KMS-11 (cell line): Measurements from ENCODE around the gene TBC1D1.

Source experiments
- H2AFZ ChIP-seq: fragments of 200-600 bp; sonication (generic); 2 replicates; pipeline ENCODE4 v1.6.1; 2016; ENCODE audit warnings: antibody characterized with exemption, mixed run types, low read depth
- H3K27ac ChIP-seq: fragments of 200-600 bp; sonication (generic); 2 replicates; pipeline ENCODE4 v1.6.1; 2016; ENCODE audit warnings: mild to moderate bottlenecking, mixed run types
- H3K27me3 ChIP-seq: fragments of 200-600 bp; sonication (generic); 2 replicates; pipeline ENCODE4 v1.6.1; 2017; ENCODE audit warnings: mild to moderate bottlenecking, low read depth, mixed run types, moderate library complexity; ENCODE audit not compliant: insufficient read depth
- H3K36me3 ChIP-seq: fragments of 200-600 bp; sonication (generic); 2 replicates; pipeline ENCODE4 v1.6.1; 2017; ENCODE audit warnings: mild to moderate bottlenecking, mixed run types; ENCODE audit not compliant: insufficient read depth
- H3K4me1 ChIP-seq: fragments of 200-600 bp; sonication (generic); 2 replicates; pipeline ENCODE4 v1.6.1; 2016; ENCODE audit warnings: mild to moderate bottlenecking, low read depth, mixed run types; ENCODE audit not compliant: poor library complexity, severe bottlenecking
- H3K4me2 ChIP-seq: fragments of 200-600 bp; sonication (generic); 2 replicates; pipeline ENCODE4 v1.7.0; 2016; ENCODE audit warnings: mild to moderate bottlenecking, mixed run types
- H3K4me3 ChIP-seq: fragments of 200-600 bp; sonication (generic); IDR thresholded peaks from 2 replicates; pipeline ENCODE4 v1.6.1; 2017; ENCODE audit warnings: low read depth, low read length, mixed read lengths; ENCODE audit not compliant: insufficient read depth
- H3K79me2 ChIP-seq: fragments of 200-600 bp; sonication (generic); 2 replicates; pipeline ENCODE4 v1.6.1; 2016; ENCODE audit warnings: low read depth, mixed run types; ENCODE audit not compliant: insufficient read depth
- H3K9ac ChIP-seq: fragments of 200-600 bp; sonication (generic); 2 replicates; pipeline ENCODE4 v1.6.1; 2016; ENCODE audit warnings: mild to moderate bottlenecking, mixed run types
- H4K20me1 ChIP-seq: fragments of 200-600 bp; sonication (generic); 2 replicates; pipeline ENCODE4 v1.6.1; 2016; ENCODE audit warnings: mild to moderate bottlenecking, mixed run types; ENCODE audit not compliant: insufficient read depth
- TF ChIP-seq, protein P1 (sequence below): fragments of 200-600 bp; sonication (generic); conservative IDR thresholded peaks from 2 replicates; pipeline ENCODE4 v1.6.1; 2017; ENCODE audit warnings: low read depth, mild to moderate bottlenecking, antibody characterized with exemption, low read length, moderate library complexity, mixed read lengths

TBC1D1 gene

GRCh38 chr4:38076153-38076669 lies 185.3 kb downstream of the TBC1D1 start:
- Histone ChIP-seq H3K36me3 (no peaks in the 10 kb centered on the region), H3K79me2 (no peaks in the 10 kb centered on the region), H3K27me3 (no peaks in the 10 kb centered on the region), H3K4me3 (no peak overlapping the region), H3K4me2 (no peak overlapping the region), H3K9ac (no peak overlapping the region), H3K27ac (no peak overlapping the region), H2AFZ (no peak overlapping the region), H3K4me1 (peaks cover 26% of the 10 kb centered on the region), H4K20me1 (no peaks in the 10 kb centered on the region)
- TF ChIP-seq, protein P1, sequence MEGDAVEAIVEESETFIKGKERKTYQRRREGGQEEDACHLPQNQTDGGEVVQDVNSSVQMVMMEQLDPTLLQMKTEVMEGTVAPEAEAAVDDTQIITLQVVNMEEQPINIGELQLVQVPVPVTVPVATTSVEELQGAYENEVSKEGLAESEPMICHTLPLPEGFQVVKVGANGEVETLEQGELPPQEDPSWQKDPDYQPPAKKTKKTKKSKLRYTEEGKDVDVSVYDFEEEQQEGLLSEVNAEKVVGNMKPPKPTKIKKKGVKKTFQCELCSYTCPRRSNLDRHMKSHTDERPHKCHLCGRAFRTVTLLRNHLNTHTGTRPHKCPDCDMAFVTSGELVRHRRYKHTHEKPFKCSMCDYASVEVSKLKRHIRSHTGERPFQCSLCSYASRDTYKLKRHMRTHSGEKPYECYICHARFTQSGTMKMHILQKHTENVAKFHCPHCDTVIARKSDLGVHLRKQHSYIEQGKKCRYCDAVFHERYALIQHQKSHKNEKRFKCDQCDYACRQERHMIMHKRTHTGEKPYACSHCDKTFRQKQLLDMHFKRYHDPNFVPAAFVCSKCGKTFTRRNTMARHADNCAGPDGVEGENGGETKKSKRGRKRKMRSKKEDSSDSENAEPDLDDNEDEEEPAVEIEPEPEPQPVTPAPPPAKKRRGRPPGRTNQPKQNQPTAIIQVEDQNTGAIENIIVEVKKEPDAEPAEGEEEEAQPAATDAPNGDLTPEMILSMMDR = no peak

DNA sequence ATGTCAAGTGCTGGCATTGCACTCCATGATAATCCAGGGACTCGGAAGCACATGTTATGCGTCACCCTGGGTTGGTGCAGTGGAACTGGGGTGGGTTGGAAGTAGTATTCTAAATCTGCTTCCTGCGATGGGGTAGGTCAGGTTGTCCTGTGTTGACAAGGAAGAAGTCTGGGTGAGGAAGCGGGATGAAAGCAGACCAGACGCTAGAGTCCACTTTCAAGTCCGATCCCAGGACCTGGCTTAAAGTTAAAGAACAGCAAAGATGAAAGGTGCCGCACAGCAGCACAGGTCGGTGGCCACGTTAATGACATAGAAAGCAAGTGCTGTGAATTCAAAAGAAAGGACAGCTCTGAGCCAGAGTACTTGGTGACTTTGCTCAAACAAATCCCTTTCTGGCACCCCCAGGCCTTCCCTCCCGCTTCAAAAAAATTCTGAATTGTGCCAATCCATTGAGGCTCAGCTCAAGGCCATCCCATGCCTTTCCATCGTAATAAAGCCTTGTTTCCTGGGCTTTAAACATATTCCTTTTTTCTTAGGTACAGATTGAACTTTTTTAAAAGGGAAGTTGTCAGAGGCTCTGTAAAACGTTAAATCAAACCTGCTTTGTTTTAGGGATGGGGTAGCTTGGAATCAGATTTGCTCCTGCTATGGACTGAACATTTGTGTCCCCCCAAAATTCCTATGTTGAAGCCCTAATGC lies 187.1 kb downstream of the TBC1D1 start:
- H3K4me3 ChIP-seq = no peak overlapping the region
- no peaks in the 10 kb centered on the region for H3K36me3 ChIP-seq
- no peak overlapping the region for H2AFZ ChIP-seq
- no peak overlapping the region for H3K27ac ChIP-seq
- TF ChIP-seq, protein P1 = no peak
- no peak overlapping the region for H3K9ac ChIP-seq
- no peaks in the 10 kb centered on the region for H4K20me1 ChIP-seq
- H3K4me1 ChIP-seq = peaks cover 9% of the 10 kb centered on the region
- no peaks in the 10 kb centered on the region for H3K27me3 ChIP-seq
- no peaks in the 10 kb centered on the region for H3K79me2 ChIP-seq
- H3K4me2 ChIP-seq = no peak overlapping the region

- no peaks in the 10 kb centered on the region for H4K20me1 ChIP-seq
- H3K27me3 ChIP-seq = no peaks in the 10 kb centered on the region
- no peak overlapping the region for H3K9ac ChIP-seq
- no peaks in the 10 kb centered on the region for H3K36me3 ChIP-seq
- TF ChIP-seq, protein P1 = no peak
- H3K79me2 ChIP-seq = no peaks in the 10 kb centered on the region
- no peak overlapping the region for H2AFZ ChIP-seq
- peaks cover 5% of the 10 kb centered on the region for H3K4me1 ChIP-seq
- no peak overlapping the region for H3K27ac ChIP-seq
- no peak overlapping the region for H3K4me2 ChIP-seq
- H3K4me3 ChIP-seq = no peak overlapping the region
Measured at GRCh38 chr4:38078590-38079421, 187.9 kb downstream of the TBC1D1 start.

DNA sequence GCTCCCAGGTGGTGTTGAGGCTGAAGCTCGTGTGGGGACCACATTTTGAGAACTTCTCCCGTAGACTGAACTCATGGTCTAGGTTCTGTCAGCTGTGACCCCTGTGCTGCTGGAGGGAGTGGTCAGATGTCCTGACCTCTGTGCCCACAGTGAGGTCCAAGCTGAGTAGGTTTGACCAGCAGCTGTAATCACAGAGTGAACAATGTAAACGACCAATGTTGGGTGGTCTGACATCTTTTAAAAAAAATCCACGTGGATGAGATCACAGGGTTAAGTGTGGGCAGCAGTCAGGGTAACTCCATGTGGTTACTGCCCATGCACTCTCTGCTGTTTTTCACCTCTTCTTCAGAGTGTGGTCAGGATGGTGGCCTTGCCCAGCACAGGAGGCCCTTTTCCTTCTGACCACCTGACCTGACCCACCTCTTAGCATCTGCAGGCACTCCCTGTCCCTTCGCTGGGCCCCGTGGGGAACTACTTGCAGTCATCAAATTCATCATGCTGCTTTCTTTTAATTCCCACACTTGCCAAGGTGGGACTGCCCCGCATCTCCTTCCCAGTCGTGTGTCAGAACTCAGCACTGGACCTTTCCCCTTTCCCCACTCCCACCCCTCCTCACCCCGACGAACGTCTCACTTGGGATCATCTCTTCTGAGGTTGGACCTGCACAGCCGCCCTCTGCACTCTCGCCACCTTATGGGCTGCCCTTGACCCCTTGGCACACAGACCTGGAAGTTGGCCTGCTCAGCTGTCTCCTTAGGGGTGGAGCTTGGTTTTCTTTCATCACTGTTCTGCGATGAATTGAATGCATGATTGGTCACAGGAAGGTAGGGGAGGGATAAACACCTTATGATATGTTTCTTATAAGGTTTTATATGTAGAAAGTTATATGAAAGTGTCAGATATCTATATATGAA lies 189.4 kb downstream of the TBC1D1 start:
- Histone ChIP-seq H3K27me3 (no peaks in the 10 kb centered on the region), H3K4me1 (peaks cover 5% of the 10 kb centered on the region), H3K9ac (no peak overlapping the region), H3K36me3 (no peaks in the 10 kb centered on the region), H4K20me1 (no peaks in the 10 kb centered on the region), H2AFZ (no peak overlapping the region), H3K4me2 (no peak overlapping the region), H3K27ac (no peak overlapping the region), H3K79me2 (no peaks in the 10 kb centered on the region), H3K4me3 (no peak overlapping the region)
- TF ChIP-seq, protein P1 = no peak
